Measurements from ENCODE around the gene NUP107.

- TF ChIP-seq, protein P1, sequence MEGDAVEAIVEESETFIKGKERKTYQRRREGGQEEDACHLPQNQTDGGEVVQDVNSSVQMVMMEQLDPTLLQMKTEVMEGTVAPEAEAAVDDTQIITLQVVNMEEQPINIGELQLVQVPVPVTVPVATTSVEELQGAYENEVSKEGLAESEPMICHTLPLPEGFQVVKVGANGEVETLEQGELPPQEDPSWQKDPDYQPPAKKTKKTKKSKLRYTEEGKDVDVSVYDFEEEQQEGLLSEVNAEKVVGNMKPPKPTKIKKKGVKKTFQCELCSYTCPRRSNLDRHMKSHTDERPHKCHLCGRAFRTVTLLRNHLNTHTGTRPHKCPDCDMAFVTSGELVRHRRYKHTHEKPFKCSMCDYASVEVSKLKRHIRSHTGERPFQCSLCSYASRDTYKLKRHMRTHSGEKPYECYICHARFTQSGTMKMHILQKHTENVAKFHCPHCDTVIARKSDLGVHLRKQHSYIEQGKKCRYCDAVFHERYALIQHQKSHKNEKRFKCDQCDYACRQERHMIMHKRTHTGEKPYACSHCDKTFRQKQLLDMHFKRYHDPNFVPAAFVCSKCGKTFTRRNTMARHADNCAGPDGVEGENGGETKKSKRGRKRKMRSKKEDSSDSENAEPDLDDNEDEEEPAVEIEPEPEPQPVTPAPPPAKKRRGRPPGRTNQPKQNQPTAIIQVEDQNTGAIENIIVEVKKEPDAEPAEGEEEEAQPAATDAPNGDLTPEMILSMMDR (IDR thresholded peaks at IDR 0.05; ENCODE audit: low read depth, low read length) = no peak
- no peak for TF ChIP-seq EZH2phosphoT487 (IDR thresholded peaks at IDR 0.05; ENCODE audit: low read depth)
Measured at GRCh38 chr12:68767191-68767590, 80.4 kb downstream of the NUP107 start.
